Skeletal muscle cell (primary cell): Measurements from ENCODE around the gene MYH7.
"Not testable (repeated sequence)": the region's sequence is repeated elsewhere in the genome, so short reads cannot be mapped to it uniquely, and the experiment has no call there.

Experiments used
- DNase-seq: peaks from one replicate; pipeline ENCODE4 v3.0.0-alpha.2; 2010; ENCODE audit warnings: low read depth
- H3K4me3 ChIP-seq: 2 replicates; pipeline ENCODE4 v1.5.1; 2011; ENCODE audit warnings: low read depth, mild to moderate bottlenecking, control low read depth, low read length, moderate library complexity

Gene MYH7

GRCh38 chr14:23398348-23398747, 37.1 kb downstream of the MYH7 start:
- DNase-seq = no peak
- H3K4me3 ChIP-seq = no peak overlapping the region

- no peak for DNase-seq
Observed at GRCh38 chr14:23396781-23397407, 38.6 kb downstream of the MYH7 start.

GRCh38 chr14:23396126-23396525, 39.3 kb downstream of the MYH7 start:
- no peak overlapping the region for H3K4me3 ChIP-seq
- DNase-seq = no peak

More at GRCh38 chr14:23396781-23397407, 38.6 kb downstream of the MYH7 start:
- H3K4me3 ChIP-seq = no peak overlapping the region

GRCh38 chr14:23392613-23393012, 42.8 kb downstream of the MYH7 start:
- DNase-seq = no peak

GRCh38 chr14:23389871-23390270, 45.6 kb downstream of the MYH7 start:
- not testable (repeated sequence) for H3K4me3 ChIP-seq, DNase-seq

More at GRCh38 chr14:23392613-23393012, 42.8 kb downstream of the MYH7 start:
- no peak overlapping the region for H3K4me3 ChIP-seq

- no peak for DNase-seq
- H3K4me3 ChIP-seq = no peak overlapping the region
Observed at GRCh38 chr14:23389396-23389795, 46.1 kb downstream of the MYH7 start.

- no peak overlapping the region for H3K4me3 ChIP-seq
- DNase-seq = no peak
Observed at GRCh38 chr14:23388996-23389395, 46.5 kb downstream of the MYH7 start.

GRCh38 chr14:23387916-23388882, 47.3 kb downstream of the MYH7 start:
- no peak for DNase-seq
- H3K4me3 ChIP-seq = no peak overlapping the region

GRCh38 chr14:23386999-23387398, 48.5 kb downstream of the MYH7 start:
- no peak for DNase-seq
- H3K4me3 ChIP-seq = no peak overlapping the region

- not testable (repeated sequence) for DNase-seq
Observed at GRCh38 chr14:23386266-23386657, 49.2 kb downstream of the MYH7 start.

GRCh38 chr14:23385642-23386265, 49.7 kb downstream of the MYH7 start:
- no peak for DNase-seq
- H3K4me3 ChIP-seq = no peak overlapping the region

More at GRCh38 chr14:23386266-23386657, 49.2 kb downstream of the MYH7 start:
- not testable (repeated sequence) for H3K4me3 ChIP-seq

GRCh38 chr14:23385244-23385641, 50.2 kb downstream of the MYH7 start:
- no peak for DNase-seq
- H3K4me3 ChIP-seq = no peak overlapping the region

- H3K4me3 ChIP-seq = no peak overlapping the region
- no peak for DNase-seq
Observed at GRCh38 chr14:23384364-23385080, 50.9 kb downstream of the MYH7 start.

- no peak overlapping the region for H3K4me3 ChIP-seq
- DNase-seq = no peak
Observed at GRCh38 chr14:23382731-23383440, 52.6 kb downstream of the MYH7 start.

GRCh38 chr14:23382276-23382675, 53.2 kb downstream of the MYH7 start:
- no peak for DNase-seq
- no peak overlapping the region for H3K4me3 ChIP-seq

GRCh38 chr14:23381871-23382270, 53.6 kb downstream of the MYH7 start:
- no peak overlapping the region for H3K4me3 ChIP-seq
- no peak for DNase-seq

- no peak for DNase-seq
- no peak overlapping the region for H3K4me3 ChIP-seq
Observed at GRCh38 chr14:23380976-23381375, 54.5 kb downstream of the MYH7 start.

- H3K4me3 ChIP-seq = no peak overlapping the region
- DNase-seq = no peak
Observed at GRCh38 chr14:23380197-23380914, 55.1 kb downstream of the MYH7 start.
